H1 (cell line): Measurements from ENCODE around the gene TCHP. TPM values are rescaled to one million over a fixed set of nuclear protein-coding genes. Genes with fewer than 3 reads are reported as not detected.

ENCODE experiments used
- E2F6 ChIP-seq: IDR thresholded peaks from 2 replicates; pipeline ENCODE4 v1.6.1; 2012; ENCODE audit warnings: inconsistent platforms
- EGR1 ChIP-seq: IDR thresholded peaks from 2 replicates; pipeline ENCODE4 v1.6.1; 2011; ENCODE audit warnings: low read depth, low read length, borderline replicate concordance
- NANOG ChIP-seq: IDR thresholded peaks from 2 replicates; pipeline ENCODE4 v1.6.1; 2011; ENCODE audit warnings: low read length, low read depth, mild to moderate bottlenecking, inconsistent platforms; ENCODE audit not compliant: insufficient read depth, poor library complexity, severe bottlenecking
- RXRA ChIP-seq: IDR thresholded peaks from 2 replicates; pipeline ENCODE4 v1.6.1; 2011; ENCODE audit warnings: low read depth, mild to moderate bottlenecking, low read length, moderate library complexity; ENCODE audit not compliant: insufficient read depth
- polyA plus RNA-seq, 7 experiments: library from polyadenylated mRNA; depleted of rRNA in 3 of 7; stranded (reverse) in 5 of 7; unstranded in 2 of 7; fragments of >200 nt in 5 of 7; fragments of 200-250 nt in 2 of 7; gene quantifications; 1 replicate in 5 of 7; 2 replicates in 1 of 7; 4 replicates in 1 of 7; pipeline versions ENCODE4 v1.2.1 to v1.2.3, GENCODE V29; 2011 to 2013; ENCODE audit warnings: missing spikeins in 2 of 7, mixed read lengths in 2 of 7
- total RNA-seq: library from RNA; stranded (reverse); fragmentation: NEBNext Ultra II Directional; extraction: Animal tissue kit (Norgen Biotek cat#: 25700); gene quantifications from 2 replicates; pipeline ENCODE4 v1.2.1, GENCODE V29; 2021

Gene TCHP
- total and polyA plus RNA-seq, 2 of the 8 experiments (the other 6 are each of a cell fraction or from before 2014, with no cell fraction given): 2.8 to 4.5 TPM

GRCh38 chr12:109952873-109953272 is 52.8 kb downstream of the TCHP start (continued):
- TF ChIP-seq E2F6 (no peak), NANOG (no peak), RXRA (no peak), EGR1 (no peak)
